Midbrain (tissue), 1 donor: Measurements from ENCODE around the gene RUVBL1.

Source experiments
- DNase-seq: peaks from one replicate; lab custom pipeline; 2025; lab: John Stamatoyannopoulos, UW

Gene RUVBL1

GRCh38 chr3:128067489-128067888, 56.1 kb downstream of the RUVBL1 start:
- DNase-seq: no peak

- no peak for DNase-seq
Measured at GRCh38 chr3:128066676-128067075, 56.9 kb downstream of the RUVBL1 start.

- DNase-seq: no peak
Measured at GRCh38 chr3:128066114-128066513, 57.5 kb downstream of the RUVBL1 start.

- DNase-seq: no peak
Measured at GRCh38 chr3:128064962-128065361, 58.6 kb downstream of the RUVBL1 start.

GRCh38 chr3:128063865-128064264, 59.7 kb downstream of the RUVBL1 start:
- no peak for DNase-seq

- no peak for DNase-seq
Measured at GRCh38 chr3:128062033-128062745, 61.4 kb downstream of the RUVBL1 start.

GRCh38 chr3:128060473-128061381, 62.9 kb downstream of the RUVBL1 start:
- no peak for DNase-seq

- no peak for DNase-seq
Measured at GRCh38 chr3:128056258-128056657, 67.4 kb downstream of the RUVBL1 start.

- no peak for DNase-seq
Measured at GRCh38 chr3:128054367-128054766, 69.2 kb downstream of the RUVBL1 start.

GRCh38 chr3:128053614-128054013, 70.0 kb downstream of the RUVBL1 start:
- no peak for DNase-seq

GRCh38 chr3:128052595-128053351, 70.8 kb downstream of the RUVBL1 start:
- no peak for DNase-seq

- DNase-seq: peak; percentile 94
Measured at GRCh38 chr3:128051837-128052594, 71.6 kb downstream of the RUVBL1 start, which contains the start of gene SEC61A1. SEC61A1 (plus strand) TSS chr3:128052437; CDS start chr3:128052553, 116 bp downstream.

GRCh38 chr3:128051459-128051836, 72.2 kb downstream of the RUVBL1 start:
- no peak for DNase-seq

- no peak for DNase-seq
Measured at GRCh38 chr3:128050597-128050996, 73.0 kb downstream of the RUVBL1 start.

GRCh38 chr3:128041344-128041743, 82.3 kb downstream of the RUVBL1 start:
- DNase-seq: no peak

GRCh38 chr3:128040660-128041059, 83.0 kb downstream of the RUVBL1 start:
- no peak for DNase-seq

- DNase-seq: no peak
Measured at GRCh38 chr3:128040041-128040440, 83.6 kb downstream of the RUVBL1 start.

GRCh38 chr3:128036119-128036518, 87.5 kb downstream of the RUVBL1 start:
- no peak for DNase-seq

GRCh38 chr3:128033102-128033501, 90.5 kb downstream of the RUVBL1 start:
- DNase-seq: no peak
